Measurements from ENCODE around the gene CEP95.

The CEP95 gene

DNA sequence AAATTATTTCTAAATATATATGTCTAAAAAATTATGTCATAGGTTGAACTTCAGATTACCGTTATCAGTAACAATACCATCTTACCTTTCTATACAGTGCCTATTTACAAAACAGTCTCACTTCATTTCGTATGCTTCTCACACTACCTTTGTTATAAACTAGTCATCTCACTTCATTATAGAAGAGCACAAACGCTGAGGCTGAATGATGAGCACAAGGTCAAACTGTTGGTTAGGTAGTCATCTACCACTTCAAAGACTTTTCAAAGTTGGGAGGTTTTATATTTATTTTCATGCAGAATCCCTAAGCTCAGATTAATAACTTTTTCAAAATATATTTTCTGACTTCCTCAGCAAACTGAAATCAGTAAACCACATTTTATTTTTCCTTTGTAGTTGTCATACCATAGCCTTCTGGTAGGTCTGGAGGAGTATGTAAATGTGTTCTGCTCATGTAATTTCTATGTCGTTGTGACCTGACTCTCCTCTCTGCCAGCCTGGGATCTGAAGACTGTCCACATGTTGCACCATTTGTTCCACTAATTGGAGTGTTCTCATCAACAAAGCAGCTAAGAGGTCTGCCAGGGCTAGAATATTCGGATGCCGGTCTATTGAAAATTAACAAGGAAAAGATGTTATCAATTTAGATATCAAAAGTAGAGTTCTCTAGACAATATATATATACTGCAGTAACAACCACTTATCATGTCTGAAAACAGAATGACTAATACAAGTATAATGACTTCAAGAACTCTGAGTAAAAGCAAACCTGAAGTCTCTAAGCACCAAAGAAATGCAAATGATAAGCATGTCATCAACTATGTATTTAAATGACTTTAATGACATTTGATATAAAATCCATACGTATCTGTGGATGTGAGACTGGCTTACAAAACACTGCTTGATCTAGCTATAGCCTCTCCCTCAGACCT lies 73.9 kb downstream of the CEP95 start:
- no peaks in the 10 kb centered on the region for H3K9me3 ChIP-seq (ENCODE audit: control insufficient read depth, low read depth, low read length)
- no peak overlapping the region for H3K4me3 ChIP-seq (ENCODE audit: low read length)
- H3K4me1 ChIP-seq (ENCODE audit: control insufficient read depth, low read depth, low read length): peaks cover 4% of the 10 kb centered on the region
- H3K27ac ChIP-seq (ENCODE audit: low read length): no peak overlapping the region
- H3K9ac ChIP-seq (ENCODE audit: low read length): no peak overlapping the region
- no peaks in the 10 kb centered on the region for H3K27me3 ChIP-seq (ENCODE audit: control insufficient read depth, insufficient read depth, low read length)
- peaks cover 19% of the 10 kb centered on the region for H3K36me3 ChIP-seq (ENCODE audit: control insufficient read depth, low read depth, low read length)

DNA sequence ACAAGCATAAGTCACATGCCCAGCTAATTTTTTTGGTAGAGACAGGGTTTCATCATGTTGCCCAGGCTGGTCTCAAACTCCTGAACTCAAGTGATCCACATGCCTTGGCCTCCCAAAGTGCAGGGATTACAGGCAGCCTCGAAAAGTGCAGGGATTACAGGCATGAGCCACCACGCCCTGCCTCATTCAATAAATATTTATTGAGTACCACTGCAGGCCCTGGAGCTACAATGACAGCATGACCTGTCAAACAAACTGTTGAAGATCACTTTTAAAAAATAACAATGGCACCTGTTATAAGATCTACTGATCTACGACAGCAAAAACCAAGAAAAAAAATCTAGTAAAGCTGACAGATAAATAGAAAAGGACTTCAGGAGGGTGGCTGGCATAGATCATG lies 76.3 kb downstream of the CEP95 start:
- H3K4me3 ChIP-seq (ENCODE audit: low read length): no peak overlapping the region
- H3K27me3 ChIP-seq (ENCODE audit: control insufficient read depth, insufficient read depth, low read length): no peaks in the 10 kb centered on the region
- H3K27ac ChIP-seq (ENCODE audit: low read length): no peak overlapping the region
- H3K36me3 ChIP-seq (ENCODE audit: control insufficient read depth, low read depth, low read length): peaks cover 19% of the 10 kb centered on the region
- no peak overlapping the region for H3K9ac ChIP-seq (ENCODE audit: low read length)
- peaks cover 4% of the 10 kb centered on the region for H3K4me1 ChIP-seq (ENCODE audit: control insufficient read depth, low read depth, low read length)
- no peaks in the 10 kb centered on the region for H3K9me3 ChIP-seq (ENCODE audit: control insufficient read depth, low read depth, low read length)

DNA sequence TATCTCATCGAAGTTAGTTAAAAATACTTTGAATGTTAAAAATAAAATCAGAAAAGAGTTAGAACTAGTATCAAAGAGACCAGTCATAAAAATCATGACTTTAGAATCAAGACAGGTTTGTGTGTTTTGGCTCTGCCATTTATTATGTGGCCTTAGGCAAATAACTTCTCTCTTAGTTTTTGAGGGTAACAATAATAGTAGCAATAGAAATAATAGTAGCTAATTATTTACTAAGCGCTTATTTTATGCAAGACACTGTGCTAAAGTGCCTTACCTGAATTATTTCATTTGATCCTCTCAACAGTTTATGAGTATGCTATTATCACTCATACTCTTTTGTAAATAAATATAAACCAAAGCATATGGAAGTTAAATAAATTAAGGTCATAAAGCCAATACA lies 78.4 kb downstream of the CEP95 start:
- H3K27me3 ChIP-seq (ENCODE audit: control insufficient read depth, insufficient read depth, low read length): no peaks in the 10 kb centered on the region

More for the DNA sequence above, 78.4 kb downstream of the CEP95 start:
- Histone ChIP-seq H3K36me3 (ENCODE audit: control insufficient read depth, low read depth, low read length) (peaks cover 13% of the 10 kb centered on the region), H3K4me3 (ENCODE audit: low read length) (no peak overlapping the region), H3K9me3 (ENCODE audit: control insufficient read depth, low read depth, low read length) (no peaks in the 10 kb centered on the region), H3K4me1 (ENCODE audit: control insufficient read depth, low read depth, low read length) (peaks cover 4% of the 10 kb centered on the region), H3K27ac (ENCODE audit: low read length) (no peak overlapping the region), H3K9ac (ENCODE audit: low read length) (no peak overlapping the region)

Data from iPS-18a (cell line).